ENCODE data around the gene ARHGAP32.
"Not testable (repeated sequence)": the region's sequence is repeated elsewhere in the genome, so short reads cannot be mapped to it uniquely, and the experiment has no call there.

ARHGAP32 gene

GRCh38 chr11:129056916-129057315 is 135.2 kb downstream of the ARHGAP32 start:
- DNase-seq, result no peak
- in situ Hi-C loops (cut with MboI; ENCODE audit: low pct_unique_long_range_greater_than_20kb, low sequenced_read_pairs), result no loop called here

GRCh38 chr11:129055196-129055595 is 136.9 kb downstream of the ARHGAP32 start:
- in situ Hi-C loops (cut with MboI; ENCODE audit: low pct_unique_long_range_greater_than_20kb, low sequenced_read_pairs), result no loop called here
- DNase-seq, result no peak

- DNase-seq, result no peak
- in situ Hi-C loops (cut with MboI; ENCODE audit: low pct_unique_long_range_greater_than_20kb, low sequenced_read_pairs), result no loop called here
Measured at GRCh38 chr11:129048911-129049310, 143.2 kb downstream of the ARHGAP32 start.

GRCh38 chr11:129045150-129045549 is 147.0 kb downstream of the ARHGAP32 start:
- in situ Hi-C loops (cut with MboI; ENCODE audit: low pct_unique_long_range_greater_than_20kb, low sequenced_read_pairs), result no loop called here
- DNase-seq, result no peak

GRCh38 chr11:129042503-129042902 is 149.6 kb downstream of the ARHGAP32 start:
- in situ Hi-C loops (cut with MboI; ENCODE audit: low pct_unique_long_range_greater_than_20kb, low sequenced_read_pairs), result no loop called here
- DNase-seq, result no peak

- DNase-seq, result no peak
- in situ Hi-C loops (cut with MboI; ENCODE audit: low pct_unique_long_range_greater_than_20kb, low sequenced_read_pairs), result no loop called here
Measured at GRCh38 chr11:129041611-129042018, 150.5 kb downstream of the ARHGAP32 start.

- in situ Hi-C loops (cut with MboI; ENCODE audit: low pct_unique_long_range_greater_than_20kb, low sequenced_read_pairs), result no loop called here
- no peak for DNase-seq
Measured at GRCh38 chr11:129040934-129041333, 151.2 kb downstream of the ARHGAP32 start.

- no peak for DNase-seq
- in situ Hi-C loops (cut with MboI; ENCODE audit: low pct_unique_long_range_greater_than_20kb, low sequenced_read_pairs), result no loop called here
Measured at GRCh38 chr11:129035244-129035643, 156.9 kb downstream of the ARHGAP32 start.

GRCh38 chr11:129034001-129034400 is 158.1 kb downstream of the ARHGAP32 start:
- DNase-seq, result no peak
- in situ Hi-C loops (cut with MboI; ENCODE audit: low pct_unique_long_range_greater_than_20kb, low sequenced_read_pairs), result no loop called here

- no peak for DNase-seq
- in situ Hi-C loops (cut with MboI; ENCODE audit: low pct_unique_long_range_greater_than_20kb, low sequenced_read_pairs), result no loop called here
Measured at GRCh38 chr11:129023968-129024676, 168.0 kb downstream of the ARHGAP32 start.

- in situ Hi-C loops (cut with MboI; ENCODE audit: low pct_unique_long_range_greater_than_20kb, low sequenced_read_pairs), result no loop called here
Measured at GRCh38 chr11:129021295-129021694, 170.8 kb downstream of the ARHGAP32 start.

GRCh38 chr11:129018991-129019390 is 173.1 kb downstream of the ARHGAP32 start:
- in situ Hi-C loops (cut with MboI; ENCODE audit: low pct_unique_long_range_greater_than_20kb, low sequenced_read_pairs), result no loop called here
- no peak for DNase-seq

More at GRCh38 chr11:129021295-129021694, 170.8 kb downstream of the ARHGAP32 start:
- no peak for DNase-seq

GRCh38 chr11:129018126-129018525 is 174.0 kb downstream of the ARHGAP32 start:
- no peak for DNase-seq
- in situ Hi-C loops (cut with MboI; ENCODE audit: low pct_unique_long_range_greater_than_20kb, low sequenced_read_pairs), result no loop called here

- no peak for DNase-seq
- in situ Hi-C loops (cut with MboI; ENCODE audit: low pct_unique_long_range_greater_than_20kb, low sequenced_read_pairs), result no loop called here
Measured at GRCh38 chr11:129013737-129014475, 178.2 kb downstream of the ARHGAP32 start.

GRCh38 chr11:129012880-129013279 is 179.2 kb downstream of the ARHGAP32 start:
- DNase-seq, result no peak
- in situ Hi-C loops (cut with MboI; ENCODE audit: low pct_unique_long_range_greater_than_20kb, low sequenced_read_pairs), result no loop called here

GRCh38 chr11:129006161-129006560 is 186.0 kb downstream of the ARHGAP32 start:
- in situ Hi-C loops (cut with MboI; ENCODE audit: low pct_unique_long_range_greater_than_20kb, low sequenced_read_pairs), result no loop called here
- DNase-seq, result no peak

- in situ Hi-C loops (cut with MboI; ENCODE audit: low pct_unique_long_range_greater_than_20kb, low sequenced_read_pairs); DNase-seq: not testable (repeated sequence)
Measured at GRCh38 chr11:128999165-128999564, 193.0 kb downstream of the ARHGAP32 start.

- DNase-seq, result no peak
- in situ Hi-C loops (cut with MboI; ENCODE audit: low pct_unique_long_range_greater_than_20kb, low sequenced_read_pairs), result no loop called here
Measured at GRCh38 chr11:128988242-128988970, 203.7 kb downstream of the ARHGAP32 start.

GRCh38 chr11:128985880-128986279 is 206.2 kb downstream of the ARHGAP32 start:
- in situ Hi-C loops (cut with MboI; ENCODE audit: low pct_unique_long_range_greater_than_20kb, low sequenced_read_pairs), result no loop called here
- no peak for DNase-seq

- in situ Hi-C loops (cut with MboI; ENCODE audit: low pct_unique_long_range_greater_than_20kb, low sequenced_read_pairs), result no loop called here
- DNase-seq, result no peak
Measured at GRCh38 chr11:128983023-128983422, 209.1 kb downstream of the ARHGAP32 start.
